Activated CD4-positive, alpha-beta T cell treated with anti-CD3 and anti-CD28 coated beads for 36 hours (primary cell): ENCODE results near the gene NRAP. TPM values are rescaled to one million over a fixed set of nuclear protein-coding genes. Genes with fewer than 3 reads are reported as not detected.
A peak's percentile ranks its signal among the peaks of the same experiment; 100 is the strongest.

ENCODE experiments used
- ATAC-seq: fragments of 200-7000 bp; cut with Tn5 transposase; one replicate; pipeline ENCODE4 v1.10.0; 2021; ENCODE audit warnings: mild to moderate bottlenecking, moderate library complexity
- CTCF ChIA-PET: fragments of 350-600 bp; sonication (Branson Sonifier 250); formaldehyde crosslinking; loops from one replicate; lab custom pipeline; 2021; ENCODE audit warnings: antibody characterized with exemption; lab: Charles Lee
- POLR2A ChIA-PET: fragments of 350-600 bp; sonication (Branson Sonifier 250); formaldehyde crosslinking; loops from one replicate; lab custom pipeline; 2021; ENCODE audit warnings: antibody characterized with exemption, inconsistent platforms; lab: Charles Lee
- DNase-seq: peaks from one replicate; pipeline ENCODE4 v3.0.0-alpha.2; 2020
- H3K27ac Mint-ChIP-seq: one replicate; pipeline ENCODE4 v1.8.0; 2021; ENCODE audit warnings: mixed read lengths
- H3K27me3 Mint-ChIP-seq: one replicate; pipeline ENCODE4 v1.8.0; 2021; ENCODE audit warnings: mixed read lengths
- H3K36me3 Mint-ChIP-seq: one replicate; pipeline ENCODE4 v1.8.0; 2021; ENCODE audit warnings: low read depth, mixed read lengths
- H3K4me1 Mint-ChIP-seq: one replicate; pipeline ENCODE4 v1.8.0; 2021; ENCODE audit warnings: mixed read lengths
- H3K4me3 Mint-ChIP-seq: one replicate; pipeline ENCODE4 v1.8.0; 2021; ENCODE audit warnings: mild to moderate bottlenecking, moderate library complexity, mixed read lengths
- H3K9me3 Mint-ChIP-seq: one replicate; pipeline ENCODE4 v1.8.0; 2021; ENCODE audit warnings: low read depth, mixed read lengths
- intact Hi-C, 2 experiments: fragments of 100-400 bp; cut with DNase I in 1 of 2; cut with micrococcal nuclease in 1 of 2; formaldehyde crosslinking; loops; one replicate each; pipeline versions ENCODE4 v1.14.2 to v1.15.1; 2022 to 2024; cut with DNase I, micrococcal nuclease
- total RNA-seq, 2 experiments: library from RNA; stranded (reverse); gene quantifications; one replicate each; pipeline ENCODE4 v1.2.3, GENCODE V29; 2021

NRAP gene
- not detected for total RNA-seq

DNA sequence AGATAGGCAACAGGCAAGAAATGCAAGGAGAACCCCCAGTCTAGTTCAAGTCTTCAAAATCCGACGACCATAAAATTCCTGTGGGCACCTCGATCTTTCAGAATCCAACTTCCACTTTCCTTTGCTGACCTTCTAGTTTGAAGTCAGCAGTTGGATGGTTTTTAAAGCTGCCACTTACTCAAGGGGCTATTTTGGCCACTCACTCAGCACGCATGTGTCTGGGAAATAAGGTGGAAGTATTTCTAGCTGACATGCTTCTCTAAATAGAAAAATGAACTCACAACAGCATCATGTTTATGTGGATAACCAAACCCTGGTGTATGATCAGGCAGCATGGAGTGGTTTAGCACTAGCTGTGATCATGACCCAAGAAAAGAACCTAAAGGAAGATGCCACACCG lies at the start of gene NRAP:
TSS of gene NRAP (minus strand) at position 134 of the 400 bp plus-strand sequence. CDS start 159 bp downstream, outside the sequence.
- Mint-ChIP-seq H3K27me3 (peaks cover 6% of the 10 kb centered on the region), H3K36me3 (no peaks in the 10 kb centered on the region), H3K9me3 (no peaks in the 10 kb centered on the region), H3K4me1 (peaks cover 6% of the 10 kb centered on the region), H3K4me3 (no peak within 1 kb of the TSS), H3K27ac (no peak within 1 kb of the TSS)
- ATAC-seq = no peak
- ChIA-PET POLR2A (no interaction called here), CTCF (interaction anchor here (1.1 kb wide), 1 partner anchor 10 kb away, joined by 3 read pairs; no protein-coding TSS in a partner anchor)
- intact Hi-C loops = no loop called here
- no peak for DNase-seq

DNA sequence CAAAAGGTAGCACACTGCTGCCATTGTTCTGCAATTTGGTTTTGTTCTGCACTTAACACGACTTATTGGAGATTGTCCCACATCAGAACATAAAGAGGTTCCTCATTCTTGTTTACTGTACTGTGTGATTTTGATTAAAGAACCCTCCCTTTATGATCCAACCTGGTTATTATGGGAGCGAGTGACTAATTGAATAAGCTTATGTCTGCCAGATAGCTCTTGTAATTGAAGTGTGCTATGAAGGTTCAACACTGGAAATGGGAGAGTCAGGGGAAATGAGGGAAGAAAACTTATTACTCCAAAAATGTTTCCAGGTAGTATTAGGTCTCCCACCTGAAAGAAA lies 49.8 kb upstream of the NRAP start:
- no peak for DNase-seq
- H3K27ac Mint-ChIP-seq = no peak overlapping the region
- no peak overlapping the region for H3K4me3 Mint-ChIP-seq
- peaks cover 10% of the 10 kb centered on the region for H3K4me1 Mint-ChIP-seq
- ChIA-PET POLR2A (no interaction called here), CTCF (interaction anchor here (0.5 kb wide), 1 partner anchor 1656 kb away, joined by 3 read pairs; no protein-coding TSS in a partner anchor)
- intact Hi-C loops = no loop called here
- no peak for ATAC-seq
- no peaks in the 10 kb centered on the region for H3K27me3 Mint-ChIP-seq
- H3K9me3 Mint-ChIP-seq = no peaks in the 10 kb centered on the region
- peaks cover 18% of the 10 kb centered on the region for H3K36me3 Mint-ChIP-seq

DNA sequence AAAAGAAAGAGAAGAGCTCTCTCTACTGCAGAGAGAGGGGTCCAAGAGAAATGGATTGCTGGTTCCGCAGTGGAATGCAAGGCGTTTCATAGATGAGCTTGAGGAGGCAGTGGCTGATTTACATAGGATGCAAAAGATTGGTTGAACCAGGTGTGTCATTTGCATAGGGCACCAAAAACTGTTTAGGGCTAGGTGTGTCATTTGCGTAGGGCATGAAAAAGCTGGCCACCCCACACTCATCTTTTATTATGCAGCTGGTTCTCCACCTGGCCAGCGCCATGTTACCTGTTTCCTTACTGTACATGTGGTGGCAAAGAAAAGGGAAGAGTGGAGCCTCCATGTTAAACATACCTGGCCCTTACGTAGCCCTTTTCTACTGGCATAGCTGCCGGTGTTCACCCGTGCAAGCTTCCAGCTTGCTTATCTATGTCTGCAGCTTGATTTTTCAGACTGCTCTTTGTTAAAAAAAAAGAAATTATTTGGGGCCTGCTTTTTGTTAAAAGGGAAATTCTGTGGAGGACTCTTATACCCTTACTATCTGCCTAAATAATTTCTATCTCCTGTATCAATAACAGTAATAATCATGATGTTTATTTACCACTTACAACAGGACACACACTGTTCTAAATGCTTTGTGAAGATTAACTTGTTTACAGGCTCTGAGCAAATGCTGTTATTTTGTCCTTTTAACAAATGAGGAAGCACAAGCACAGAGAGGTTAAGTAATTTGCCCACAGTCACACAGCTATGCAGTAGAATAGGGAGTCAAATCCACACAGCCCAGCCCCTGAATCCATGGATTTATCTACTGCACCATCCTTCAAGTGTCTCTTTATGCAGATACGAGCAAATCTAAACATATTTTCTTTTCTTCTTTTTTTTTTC lies 49.2 kb upstream of the NRAP start:
- Mint-ChIP-seq H3K36me3 (peaks cover 18% of the 10 kb centered on the region), H3K9me3 (no peaks in the 10 kb centered on the region), H3K27ac (no peak overlapping the region), H3K4me3 (no peak overlapping the region), H3K4me1 (peaks cover 16% of the 10 kb centered on the region), H3K27me3 (no peaks in the 10 kb centered on the region)
- ChIA-PET CTCF (interaction anchor here (0.5 kb wide), 1 partner anchor 1655 kb away, joined by 3 read pairs; no protein-coding TSS in a partner anchor), POLR2A (no interaction called here)
- intact Hi-C loops = no loop called here
- ATAC-seq (no peak), DNase-seq (no peak)

GRCh38 chr10:113712024-113712423 lies 48.2 kb upstream of the NRAP start:
- Mint-ChIP-seq H3K36me3 (peaks cover 18% of the 10 kb centered on the region), H3K4me3 (no peak overlapping the region), H3K9me3 (no peaks in the 10 kb centered on the region), H3K4me1 (peaks cover 21% of the 10 kb centered on the region), H3K27ac (no peak overlapping the region), H3K27me3 (no peaks in the 10 kb centered on the region)
- no peak for ATAC-seq
- no peak for DNase-seq
- intact Hi-C loops = no loop called here
- ChIA-PET POLR2A (no interaction called here), CTCF (no interaction called here)

DNA sequence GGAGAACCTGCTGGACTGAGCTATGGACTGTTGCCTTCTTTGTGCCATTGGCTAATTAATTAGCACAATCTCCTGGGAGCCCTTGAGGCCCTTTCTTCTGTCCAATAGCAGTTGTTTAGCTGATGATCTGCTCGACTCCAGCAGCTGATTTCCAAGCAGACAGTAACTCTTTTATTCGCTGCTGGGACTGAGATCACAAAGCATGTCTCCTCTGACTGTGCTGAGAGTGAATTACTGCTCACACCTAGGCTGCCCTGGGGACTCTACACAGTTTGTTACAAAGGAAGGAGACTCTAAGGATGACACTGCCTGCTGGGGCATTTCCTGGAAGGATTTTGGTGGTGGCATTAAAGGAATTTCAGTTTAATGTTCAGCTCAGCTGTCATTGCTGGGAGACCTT lies 47.3 kb upstream of the NRAP start:
- peaks cover 29% of the 10 kb centered on the region for H3K4me1 Mint-ChIP-seq
- H3K27ac Mint-ChIP-seq = no peak overlapping the region
- POLR2A ChIA-PET = no interaction called here
- no peaks in the 10 kb centered on the region for H3K9me3 Mint-ChIP-seq
- peaks cover 18% of the 10 kb centered on the region for H3K36me3 Mint-ChIP-seq
- H3K27me3 Mint-ChIP-seq = no peaks in the 10 kb centered on the region
- intact Hi-C loops = no loop called here
- ATAC-seq (no peak), DNase-seq (no peak)
- H3K4me3 Mint-ChIP-seq = no peak overlapping the region
- CTCF ChIA-PET = interaction anchor here (0.7 kb wide), 1 partner anchor 9 kb away, joined by 3 read pairs; no protein-coding TSS in a partner anchor

GRCh38 chr10:113709221-113709838 lies 45.5 kb upstream of the NRAP start:
- DNase-seq (no peak), ATAC-seq (no peak)
- ChIA-PET CTCF (no interaction called here), POLR2A (no interaction called here)
- Mint-ChIP-seq H3K9me3 (no peaks in the 10 kb centered on the region), H3K27ac (no peak overlapping the region), H3K27me3 (no peaks in the 10 kb centered on the region), H3K4me1 (peaks cover 29% of the 10 kb centered on the region), H3K4me3 (no peak overlapping the region), H3K36me3 (peaks cover 13% of the 10 kb centered on the region)
- intact Hi-C loops = loop anchor here in 1 of 2 experiments (5.0 kb wide), 1 partner anchor 88 kb away; no protein-coding TSS in a partner anchor

DNA sequence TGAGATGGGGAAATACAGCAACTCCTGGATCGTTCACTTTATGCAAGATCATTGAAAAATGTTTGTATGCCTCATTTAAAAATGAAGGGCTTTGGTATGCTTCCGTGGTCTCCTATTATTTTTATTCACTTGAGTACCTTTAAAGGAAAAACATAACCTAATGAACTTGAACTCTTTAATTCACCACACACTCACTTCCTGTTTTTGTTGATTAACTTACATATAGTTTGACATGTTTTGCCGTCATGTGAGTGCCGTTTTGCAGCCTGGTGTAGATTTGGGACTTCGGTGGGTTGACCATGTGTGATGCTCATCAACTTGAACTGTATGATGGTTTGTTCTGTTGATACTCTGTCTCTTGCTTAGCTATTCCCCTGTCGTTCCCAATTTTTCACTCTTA lies 44.8 kb upstream of the NRAP start:
- no peak overlapping the region for H3K27ac Mint-ChIP-seq
- ATAC-seq (no peak), DNase-seq (no peak)
- H3K36me3 Mint-ChIP-seq = peaks cover 9% of the 10 kb centered on the region
- intact Hi-C loops = loop anchor here in 1 of 2 experiments (5.0 kb wide), 1 partner anchor 89 kb away; no protein-coding TSS in a partner anchor
- peaks cover 29% of the 10 kb centered on the region for H3K4me1 Mint-ChIP-seq
- POLR2A ChIA-PET = no interaction called here
- H3K27me3 Mint-ChIP-seq = no peaks in the 10 kb centered on the region
- CTCF ChIA-PET = no interaction called here
- H3K9me3 Mint-ChIP-seq = no peaks in the 10 kb centered on the region
- H3K4me3 Mint-ChIP-seq = no peak overlapping the region

DNA sequence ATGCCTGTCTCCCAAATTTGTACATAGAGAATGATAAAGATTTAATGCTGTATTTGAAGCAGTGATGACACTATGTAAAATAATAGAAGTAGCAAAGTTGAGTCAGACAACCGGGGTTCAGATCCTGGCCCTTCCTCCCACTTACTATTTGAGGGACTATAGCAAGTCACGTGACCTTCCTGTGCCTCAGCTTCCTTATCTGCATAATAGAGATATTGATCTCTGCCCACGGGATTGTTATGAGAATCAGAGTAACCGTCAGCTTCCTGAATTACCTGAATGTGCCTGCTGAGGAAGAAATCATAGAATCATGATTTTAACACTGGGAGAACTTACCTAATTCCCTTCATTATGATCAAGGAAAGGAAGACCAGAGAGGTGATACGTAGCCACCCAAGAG lies 42.8 kb upstream of the NRAP start:
- Mint-ChIP-seq H3K9me3 (no peaks in the 10 kb centered on the region), H3K36me3 (peaks cover 6% of the 10 kb centered on the region), H3K4me3 (no peak overlapping the region), H3K4me1 (peaks cover 29% of the 10 kb centered on the region), H3K27ac (peak overlapping the region; percentile 17), H3K27me3 (no peaks in the 10 kb centered on the region)
- CTCF ChIA-PET = interaction anchor here (1.4 kb wide), 1 partner anchor 10 kb away, joined by 4 read pairs; no protein-coding TSS in a partner anchor
- DNase-seq (no peak), ATAC-seq (no peak)
- intact Hi-C loops = loop anchor here in 1 of 2 experiments (5.0 kb wide), 1 partner anchor 91 kb away; no protein-coding TSS in a partner anchor
- POLR2A ChIA-PET = no interaction called here

- no peak overlapping the region for H3K27ac Mint-ChIP-seq
- H3K9me3 Mint-ChIP-seq = no peaks in the 10 kb centered on the region
- ATAC-seq = no peak
- no peaks in the 10 kb centered on the region for H3K27me3 Mint-ChIP-seq
- DNase-seq = no peak
- peaks cover 29% of the 10 kb centered on the region for H3K4me1 Mint-ChIP-seq
- intact Hi-C loops = loop anchor here (1.0 to 5.0 kb wide), 2 partner anchors 92 to 398 kb away; no protein-coding TSS in a partner anchor
- peaks cover 8% of the 10 kb centered on the region for H3K36me3 Mint-ChIP-seq
- CTCF ChIA-PET = interaction anchor here (0.6 to 1.9 kb wide), 7 partner anchors 11 to 599 kb away, joined by 3 to 8 read pairs (median 4); partner anchors contain the start of gene VWA2
- no peak overlapping the region for H3K4me3 Mint-ChIP-seq
- POLR2A ChIA-PET = no interaction called here
Measured at GRCh38 chr10:113705344-113705652, 41.5 kb upstream of the NRAP start.

GRCh38 chr10:113704637-113705343 lies 40.9 kb upstream of the NRAP start:
- DNase-seq (peak; percentile 41), ATAC-seq (no peak)
- no peak overlapping the region for H3K4me3 Mint-ChIP-seq
- no peaks in the 10 kb centered on the region for H3K27me3 Mint-ChIP-seq
- H3K9me3 Mint-ChIP-seq = no peaks in the 10 kb centered on the region
- intact Hi-C loops = loop anchor here (1.0 to 5.0 kb wide), 2 partner anchors 93 to 399 kb away; no protein-coding TSS in a partner anchor
- CTCF ChIA-PET = interaction anchor here (0.6 to 1.9 kb wide), 5 partner anchors 16 to 534 kb away, joined by 3 to 8 read pairs (median 4); partner anchors contain the start of gene VWA2
- H3K27ac Mint-ChIP-seq = no peak overlapping the region
- peaks cover 8% of the 10 kb centered on the region for H3K36me3 Mint-ChIP-seq
- H3K4me1 Mint-ChIP-seq = peaks cover 29% of the 10 kb centered on the region
- POLR2A ChIA-PET = no interaction called here

GRCh38 chr10:113697595-113697994 lies 33.8 kb upstream of the NRAP start:
- no peak for ATAC-seq
- intact Hi-C loops = no loop called here
- CTCF ChIA-PET = interaction anchor here (1.0 kb wide), 1 partner anchor 18 kb away, joined by 3 read pairs; the partner anchor contains the start of gene CASP7
- H3K4me3 Mint-ChIP-seq = no peak overlapping the region
- peaks cover 13% of the 10 kb centered on the region for H3K9me3 Mint-ChIP-seq
- no peak overlapping the region for H3K27ac Mint-ChIP-seq
- H3K36me3 Mint-ChIP-seq = peaks cover 51% of the 10 kb centered on the region
- H3K4me1 Mint-ChIP-seq = no peaks in the 10 kb centered on the region
- no peak for DNase-seq
- POLR2A ChIA-PET = no interaction called here
- H3K27me3 Mint-ChIP-seq = no peaks in the 10 kb centered on the region
